T follicular helper cell (primary cell): ENCODE data around the gene LCLAT1.

Experiments
- DNase-seq: peaks from one replicate; pipeline ENCODE4 v3.0.0-alpha.2; 2020; ENCODE audit warnings: low read depth

The LCLAT1 gene

DNA sequence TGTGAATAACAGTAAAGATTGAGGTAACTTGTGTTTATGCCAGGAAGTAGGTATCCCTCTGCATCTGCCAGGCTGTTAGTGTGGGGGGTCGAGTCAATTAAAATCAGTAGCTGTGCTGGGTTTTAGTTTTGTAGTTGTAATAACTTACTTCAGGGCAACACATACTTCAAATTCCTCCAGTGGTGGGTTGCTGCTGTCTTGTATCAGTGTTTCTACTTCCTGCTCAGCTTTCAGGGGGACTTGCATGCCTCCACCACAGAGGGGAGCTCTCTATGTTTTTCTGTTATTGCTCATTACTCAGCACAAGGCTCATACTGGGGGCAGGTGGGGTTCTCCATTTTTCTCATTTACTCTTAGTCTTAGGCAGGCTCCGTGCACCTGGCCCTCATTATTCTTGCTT lies 223.4 kb downstream of the LCLAT1 start:
- no peak for DNase-seq

DNA sequence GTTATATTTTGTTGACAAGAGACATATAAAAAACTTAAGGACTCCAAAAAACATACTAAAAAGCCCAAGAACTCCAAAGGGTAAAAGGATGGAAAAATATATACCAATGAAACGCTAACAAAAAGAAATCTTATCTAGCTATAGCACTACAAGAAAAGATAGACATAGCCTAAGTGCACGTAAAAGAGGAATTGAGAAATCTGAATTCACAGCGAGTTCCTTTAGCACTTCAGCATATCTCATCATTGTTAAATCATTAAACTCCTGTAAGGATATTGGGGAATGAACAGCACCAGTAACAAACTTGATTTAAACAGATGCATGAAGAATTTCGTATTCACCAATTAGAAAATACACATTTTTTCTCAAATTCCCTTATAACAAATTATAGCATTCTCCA lies 226.1 kb downstream of the LCLAT1 start:
- DNase-seq = no peak

DNA sequence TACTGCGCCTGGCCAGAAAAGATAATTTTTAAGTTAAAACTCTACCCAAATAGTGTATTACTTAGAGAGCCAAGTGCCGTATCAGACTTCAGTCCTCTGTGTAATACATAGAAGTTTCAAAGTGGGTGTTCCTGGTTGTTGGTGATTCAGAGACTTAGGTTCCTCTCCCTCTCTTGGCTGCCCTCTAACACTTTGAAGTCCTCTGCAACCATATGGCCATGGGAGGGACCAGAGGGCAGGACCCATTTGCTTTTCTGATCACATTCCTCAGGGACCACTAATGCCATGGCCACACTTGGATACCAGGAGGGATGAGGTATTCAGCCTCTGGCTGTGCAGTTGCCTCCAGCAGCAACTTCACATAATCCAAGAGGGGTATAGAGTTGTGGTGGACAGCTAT lies 228.7 kb downstream of the LCLAT1 start:
- DNase-seq = no peak

DNA sequence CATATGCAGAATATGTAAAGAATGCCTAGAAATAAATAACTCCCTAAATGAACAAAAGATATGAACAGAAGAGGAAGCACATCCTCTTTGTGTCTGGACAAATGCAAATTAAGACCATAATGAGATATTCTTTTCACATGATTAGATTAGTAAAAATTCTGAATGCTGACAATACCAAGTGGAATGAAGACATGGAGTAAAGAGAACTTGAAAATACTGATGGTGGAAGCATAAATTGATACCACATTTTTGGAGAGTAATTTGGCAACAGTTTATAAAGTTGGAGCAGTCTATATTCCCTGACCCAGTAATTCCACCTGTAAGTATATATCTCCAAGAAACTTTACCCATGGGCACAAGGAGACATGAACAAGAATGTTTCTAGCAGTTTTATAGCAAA lies 230.2 kb downstream of the LCLAT1 start:
- no peak for DNase-seq

DNA sequence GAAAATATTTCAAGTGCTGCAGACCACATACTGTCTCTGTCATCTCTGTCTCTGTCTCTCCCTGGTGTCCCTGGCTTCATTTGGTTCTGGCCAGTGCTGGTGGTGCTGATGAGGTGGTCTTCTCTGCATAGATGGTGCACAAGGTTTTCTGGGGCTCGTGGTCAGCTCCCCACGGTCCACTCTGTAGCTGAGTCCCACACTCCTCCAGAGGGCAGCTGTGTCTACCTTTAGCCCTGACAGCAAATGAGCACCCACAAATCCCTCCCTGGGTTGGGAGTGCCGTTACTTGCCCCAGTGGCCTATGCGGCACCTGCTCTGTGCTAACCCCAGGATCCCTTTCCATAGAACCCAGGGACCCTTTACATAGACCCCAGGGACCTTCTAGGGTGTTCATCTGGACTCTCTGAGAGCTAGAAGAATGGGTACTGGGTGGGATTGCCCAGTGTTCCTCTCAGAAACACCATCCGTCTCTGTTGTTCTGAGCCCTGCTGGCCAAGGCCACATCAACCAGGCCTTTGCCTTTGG lies 230.9 kb downstream of the LCLAT1 start:
- no peak for DNase-seq

DNA sequence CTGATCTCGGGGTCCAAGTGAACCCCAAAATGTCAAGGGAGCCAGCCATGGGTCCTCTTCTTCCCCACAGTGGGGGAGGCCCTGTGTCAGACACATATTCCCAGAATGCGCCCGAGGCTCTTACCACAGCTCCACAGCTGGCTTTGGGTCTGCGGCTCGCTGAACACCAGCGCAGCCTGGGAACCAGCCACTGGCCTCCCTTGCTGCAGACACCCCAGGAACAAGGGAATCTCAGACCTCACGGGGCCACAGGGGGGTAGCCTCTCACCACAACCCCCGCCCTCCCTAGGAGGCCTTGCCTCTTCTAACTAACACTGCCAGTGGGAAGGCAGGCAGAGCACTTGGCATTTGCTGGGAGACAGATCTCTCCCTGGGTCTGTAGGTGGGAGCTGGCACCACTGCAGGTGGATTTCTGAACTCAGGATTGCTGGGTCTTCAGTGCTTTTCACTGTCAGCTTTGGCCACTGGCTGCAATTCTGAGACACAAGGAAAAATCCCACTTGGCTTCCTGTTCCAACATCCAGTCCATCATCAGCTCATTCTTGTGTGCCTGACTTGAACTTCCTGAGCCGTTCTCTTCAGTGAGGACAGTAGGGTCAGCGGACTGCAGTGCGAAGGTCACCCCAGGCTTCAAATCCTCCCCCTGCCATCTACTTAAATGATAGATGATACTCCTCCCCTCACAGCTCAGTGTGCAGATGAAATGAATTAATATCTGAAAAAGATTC lies 231.5 kb downstream of the LCLAT1 start:
- no peak for DNase-seq

DNA sequence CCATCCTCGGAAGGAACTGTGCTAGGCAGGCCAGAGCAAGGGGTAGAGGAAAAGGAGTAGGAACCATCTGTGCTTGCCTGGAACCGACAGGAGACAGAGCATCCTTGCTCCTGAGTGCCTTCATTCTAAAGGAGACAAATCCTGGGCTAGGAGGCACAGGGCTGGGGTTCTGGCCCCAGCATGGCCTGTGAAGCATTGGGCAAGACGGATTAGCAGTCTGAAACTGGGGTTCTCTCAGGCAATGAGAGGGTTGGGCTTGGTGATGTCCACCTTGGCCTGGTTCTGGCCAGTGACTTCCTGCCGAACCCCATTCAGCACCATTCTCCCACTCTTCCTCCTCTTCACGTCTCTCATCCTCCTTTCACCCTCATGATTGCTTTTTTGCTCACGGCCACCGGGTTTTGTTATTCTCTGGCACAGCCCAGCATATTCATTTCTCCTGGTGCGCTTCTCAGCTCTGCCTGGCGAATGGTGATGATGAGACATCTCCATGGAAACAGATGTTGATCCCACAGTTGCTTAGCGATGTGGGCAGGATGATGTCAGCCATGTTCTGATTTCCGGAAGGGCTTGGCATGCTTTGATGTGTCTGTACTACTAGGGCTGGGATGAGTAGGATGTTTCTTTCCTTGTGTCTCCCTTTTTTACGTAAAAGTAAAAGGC lies 232.5 kb downstream of the LCLAT1 start:
- no peak for DNase-seq

DNA sequence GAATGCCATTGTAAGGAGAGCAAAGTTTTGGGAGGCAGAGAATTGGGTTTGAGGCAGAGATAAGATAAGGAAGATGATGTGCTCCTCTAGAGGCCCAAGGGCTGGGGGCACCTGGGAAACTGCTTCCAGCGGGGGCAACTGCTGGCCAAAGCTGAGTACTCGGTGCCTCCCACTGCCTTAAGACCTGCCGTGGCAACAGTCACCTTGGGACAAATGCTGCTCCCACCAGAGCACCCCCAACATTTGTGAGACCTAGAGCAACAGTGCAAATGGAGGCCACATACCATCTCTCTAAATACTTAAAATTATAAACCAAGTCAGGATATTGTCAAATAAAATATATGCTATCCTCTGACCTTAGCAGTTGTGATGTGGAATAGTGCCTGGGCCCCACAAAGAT lies 233.1 kb downstream of the LCLAT1 start:
- DNase-seq = no peak

DNA sequence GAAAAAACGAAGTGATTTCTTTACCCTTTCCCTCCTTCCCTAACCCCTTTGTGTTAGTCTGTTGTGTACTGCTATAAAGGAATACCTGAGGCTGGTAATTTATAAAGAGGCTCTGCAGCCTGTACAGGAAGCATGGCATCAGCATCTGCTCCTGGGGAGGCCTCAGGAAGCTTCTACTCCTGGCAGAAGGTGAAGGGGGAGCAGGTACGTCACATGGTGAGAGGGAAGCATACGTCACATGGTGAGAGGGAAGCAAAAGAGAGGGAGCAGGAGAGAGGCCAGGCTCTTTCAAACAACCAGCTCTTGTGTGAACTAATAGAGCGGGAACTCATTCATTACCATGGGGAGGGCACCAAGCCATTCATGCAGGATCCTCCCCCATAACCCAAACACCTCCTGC lies 234.0 kb downstream of the LCLAT1 start:
- DNase-seq = no peak

DNA sequence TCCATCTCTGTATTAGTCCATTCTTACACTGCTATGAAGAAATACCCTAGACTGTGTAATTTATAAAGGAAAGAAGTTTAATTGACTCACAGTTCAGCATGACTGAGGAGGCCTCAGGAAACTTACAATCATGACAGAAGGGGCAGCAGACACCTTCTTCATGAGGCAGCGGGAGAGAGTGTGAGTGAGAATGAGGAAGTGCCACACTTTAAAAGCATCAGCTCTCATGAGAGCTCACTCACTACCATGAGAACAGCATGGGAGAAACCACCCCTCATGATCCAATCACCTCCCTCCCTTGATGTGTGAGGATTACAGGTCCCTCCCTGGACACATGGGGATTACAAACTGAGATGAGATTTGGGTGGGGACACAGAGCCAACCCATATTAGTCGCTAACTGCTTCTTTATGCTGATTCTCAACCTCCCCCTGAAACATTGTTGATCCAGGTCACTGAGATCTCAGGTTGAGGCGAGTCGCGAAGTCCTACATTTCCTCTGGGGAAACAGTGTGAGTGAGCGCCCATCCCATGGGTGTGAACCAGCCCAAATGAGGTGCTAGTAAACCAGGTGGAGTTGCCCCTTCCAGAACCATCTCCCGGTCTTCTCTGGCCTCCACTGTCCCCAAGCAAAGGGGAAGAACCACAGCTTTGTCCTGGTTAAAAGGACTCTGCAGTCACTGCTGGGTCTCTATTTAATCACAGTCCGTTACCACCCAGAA lies 236.3 kb downstream of the LCLAT1 start:
- DNase-seq = no peak

DNA sequence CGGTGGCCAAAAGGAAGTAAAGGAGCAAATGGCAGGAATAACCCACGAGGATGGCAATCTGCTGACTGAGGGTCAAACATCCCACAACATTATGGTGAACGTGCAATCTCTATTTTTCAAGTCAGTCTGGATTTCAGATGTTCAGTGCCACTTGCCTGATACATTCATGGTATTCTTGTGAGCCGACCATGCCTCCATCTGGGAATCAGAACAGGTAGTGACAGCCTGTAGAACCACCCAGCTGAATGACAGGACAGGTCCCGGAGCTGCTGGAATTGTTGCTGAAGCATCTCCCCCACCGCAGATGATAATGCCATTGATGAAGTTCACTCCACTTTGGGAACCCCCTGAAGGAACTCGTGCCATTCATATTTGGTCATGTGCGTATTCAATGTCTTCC lies 237.0 kb downstream of the LCLAT1 start:
- DNase-seq = no peak

DNA sequence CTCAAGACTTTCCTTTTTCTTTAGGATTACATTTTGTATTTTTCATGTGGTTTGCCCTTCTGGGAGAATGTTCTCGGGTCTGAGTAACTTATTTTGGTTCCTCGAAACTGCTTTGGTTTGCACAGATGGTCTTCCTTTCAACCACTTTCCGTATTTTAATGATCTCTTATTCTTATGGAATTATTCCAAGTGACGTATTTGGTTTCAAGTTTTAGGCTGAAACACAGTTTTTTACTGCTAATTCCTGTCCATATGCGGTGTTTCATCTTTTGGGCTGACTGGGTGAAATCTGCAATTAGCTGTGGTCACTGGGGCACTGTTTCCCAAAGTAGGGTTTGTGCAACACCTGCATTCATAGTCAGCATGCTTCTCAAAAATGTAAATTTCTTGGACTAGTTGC lies 237.5 kb downstream of the LCLAT1 start:
- no peak for DNase-seq

DNA sequence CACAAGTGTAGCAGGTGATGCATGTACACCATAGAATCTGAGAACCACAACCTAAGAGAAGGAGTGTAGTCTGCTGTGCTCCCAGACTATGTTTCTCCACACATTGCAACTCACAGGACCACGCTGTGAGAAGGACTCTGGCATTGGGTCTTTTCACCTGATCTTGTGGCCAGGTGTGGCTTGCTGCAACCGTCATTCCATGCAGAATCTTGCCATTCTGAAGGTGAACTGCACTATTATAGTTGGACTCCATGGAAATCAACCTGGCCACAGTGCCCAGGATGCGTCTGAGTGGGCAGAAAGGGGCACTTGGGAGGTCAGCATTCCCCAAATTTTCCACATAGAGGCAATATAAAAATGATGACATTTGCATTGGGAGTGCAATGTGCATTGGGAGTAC lies 237.9 kb downstream of the LCLAT1 start:
- DNase-seq = no peak

DNA sequence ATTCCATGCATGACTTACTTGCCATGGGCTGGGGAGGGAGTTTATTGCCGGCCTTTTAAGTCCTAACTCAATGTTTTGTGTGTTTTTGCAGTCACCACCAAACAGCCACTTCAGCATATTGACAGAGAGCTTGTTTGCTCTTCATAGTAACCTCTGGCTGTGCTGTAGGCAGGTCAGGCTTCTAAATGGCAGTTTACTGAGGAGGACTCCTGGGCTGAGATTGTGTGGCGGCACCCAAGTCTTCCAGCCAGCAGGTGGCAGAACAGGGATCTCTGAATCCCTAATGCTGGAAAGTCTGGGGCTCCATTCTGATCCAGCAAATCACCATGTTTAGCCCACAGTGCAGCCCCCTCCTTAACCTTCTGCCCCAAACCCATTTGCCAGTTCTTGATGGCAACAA lies 239.0 kb downstream of the LCLAT1 start:
- no peak for DNase-seq

DNA sequence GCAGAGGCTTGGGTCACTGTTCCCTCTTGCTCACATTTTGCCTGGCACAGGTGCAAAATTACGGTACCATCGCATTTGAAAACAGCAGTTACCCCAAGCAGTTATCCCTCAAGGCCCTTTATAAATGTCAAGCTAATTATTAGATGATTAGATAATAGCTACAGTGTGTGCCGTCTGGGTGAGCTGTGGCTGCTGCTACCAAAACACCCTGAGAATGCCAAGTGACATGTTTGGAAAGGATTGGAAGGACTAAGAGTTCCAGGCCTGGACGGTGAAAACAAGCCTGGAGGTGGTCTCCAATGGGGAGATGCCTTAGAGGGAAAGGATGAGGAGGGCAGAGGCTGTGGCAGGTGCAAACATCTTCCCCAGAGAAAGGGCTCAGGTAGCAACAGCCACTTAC lies 239.6 kb downstream of the LCLAT1 start:
- DNase-seq = no peak

DNA sequence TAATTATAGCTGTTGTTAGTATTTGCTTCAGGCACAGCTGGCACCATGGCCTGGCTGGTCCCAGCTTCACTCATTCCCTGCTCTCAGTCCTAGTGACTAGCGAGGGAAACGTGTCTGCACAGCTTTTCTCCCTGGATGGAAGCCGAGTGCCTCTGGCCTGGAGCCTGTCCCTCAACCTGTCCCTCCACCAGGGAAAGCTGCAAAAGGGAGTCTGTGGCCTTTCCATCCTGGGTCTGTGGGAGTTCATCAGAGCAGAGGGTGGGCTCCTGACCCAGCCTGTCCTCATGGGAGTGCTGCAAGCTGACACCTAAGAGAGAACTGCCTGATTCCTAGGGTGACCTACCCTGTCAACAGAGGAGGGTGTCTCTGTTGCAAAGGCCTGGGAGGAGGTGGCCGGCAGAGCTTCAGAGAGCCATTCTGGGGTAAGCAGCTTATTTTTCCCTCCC lies 241.9 kb downstream of the LCLAT1 start:
- DNase-seq = no peak

DNA sequence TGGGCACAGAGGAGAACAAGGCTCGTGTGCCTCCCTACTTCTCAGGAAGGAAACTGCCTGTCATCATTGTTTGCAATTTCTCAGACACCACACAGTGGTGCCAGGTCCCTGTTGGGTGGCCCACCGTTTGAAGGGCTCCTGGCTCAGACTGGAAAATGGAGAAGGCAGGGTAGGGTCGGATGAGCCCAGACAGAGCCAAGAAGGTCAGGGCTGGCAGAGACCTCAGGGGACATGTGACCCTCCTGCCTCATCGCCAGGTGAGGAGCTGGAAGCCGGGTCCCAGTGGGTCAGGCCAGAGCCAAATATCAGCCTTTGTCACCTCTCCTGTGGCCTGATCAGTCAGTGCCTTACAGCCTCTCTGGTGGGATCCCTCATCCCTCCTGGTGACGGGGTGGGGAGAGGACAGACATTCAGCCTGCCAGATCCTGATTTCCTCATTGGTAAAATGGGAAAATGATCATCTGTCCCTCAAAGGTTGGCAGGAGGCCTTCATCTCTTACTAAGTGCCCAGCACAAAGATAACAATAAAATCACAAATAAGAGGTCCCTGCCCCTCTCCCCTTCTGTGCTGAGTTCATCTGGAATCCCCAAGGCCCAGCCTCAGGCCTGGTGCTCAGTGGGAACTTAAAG lies 242.6 kb downstream of the LCLAT1 start:
- DNase-seq = no peak

DNA sequence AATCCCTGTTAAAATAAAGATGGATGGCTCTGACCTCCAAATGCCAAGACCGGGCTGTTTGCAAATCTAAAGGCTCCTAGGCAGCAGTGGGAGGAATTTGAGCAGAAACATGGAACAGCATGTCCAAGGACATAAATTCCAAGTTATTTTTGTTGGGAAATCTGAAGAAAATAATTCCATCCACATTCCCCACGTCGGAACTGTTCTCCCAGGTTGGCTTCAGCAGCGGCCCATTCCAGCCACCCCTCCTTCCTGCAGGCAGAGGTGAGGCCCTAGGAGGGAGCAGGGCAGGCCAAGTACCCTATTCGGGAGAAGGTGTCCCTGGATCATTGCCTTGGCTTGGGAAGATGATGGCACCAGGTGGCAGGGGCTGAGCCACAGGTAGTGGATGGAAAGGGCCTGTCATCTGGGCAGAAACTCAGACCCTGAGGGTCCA lies 243.1 kb downstream of the LCLAT1 start:
- no peak for DNase-seq

DNA sequence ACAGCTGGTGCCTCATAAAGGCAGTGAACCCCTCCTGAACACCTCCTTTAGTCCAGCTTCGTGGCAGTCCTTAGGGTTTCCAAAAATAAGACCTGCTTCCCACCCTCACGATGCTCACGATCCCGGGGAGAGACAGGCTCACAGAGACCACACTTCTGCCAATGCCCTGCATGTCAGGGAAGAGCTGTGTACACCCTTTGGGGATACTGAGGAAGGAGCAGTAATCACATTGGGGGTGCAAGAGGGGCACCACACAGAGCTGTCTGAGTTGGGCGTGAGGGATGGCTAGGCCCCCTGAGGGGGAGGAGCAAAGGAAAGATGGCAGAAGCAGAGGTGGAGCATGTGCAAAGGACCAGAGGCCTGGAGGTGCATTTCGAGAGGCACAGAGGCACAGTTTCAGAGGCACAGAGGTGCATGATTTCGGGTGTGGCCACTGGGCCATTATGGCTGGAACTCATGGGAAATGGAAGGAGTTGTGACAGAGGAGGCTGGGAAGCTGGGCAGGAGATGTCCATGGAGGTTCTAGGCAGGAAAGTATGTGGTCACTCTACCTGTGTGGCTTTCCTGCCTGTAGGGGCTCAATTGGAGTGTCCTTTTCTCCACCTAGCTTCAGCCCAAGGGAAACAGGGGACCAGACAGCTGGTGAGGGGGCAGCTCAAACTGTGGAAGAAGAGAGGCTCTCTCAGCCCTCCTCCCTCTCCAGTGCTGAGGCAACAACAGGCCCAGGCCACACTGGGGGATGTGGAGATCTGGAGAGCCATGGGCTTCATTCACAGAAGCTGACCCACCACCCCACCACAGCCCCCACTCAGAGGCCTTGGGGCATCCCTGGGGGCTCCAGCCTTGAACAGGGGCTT lies 244.3 kb downstream of the LCLAT1 start:
- DNase-seq = no peak

DNA sequence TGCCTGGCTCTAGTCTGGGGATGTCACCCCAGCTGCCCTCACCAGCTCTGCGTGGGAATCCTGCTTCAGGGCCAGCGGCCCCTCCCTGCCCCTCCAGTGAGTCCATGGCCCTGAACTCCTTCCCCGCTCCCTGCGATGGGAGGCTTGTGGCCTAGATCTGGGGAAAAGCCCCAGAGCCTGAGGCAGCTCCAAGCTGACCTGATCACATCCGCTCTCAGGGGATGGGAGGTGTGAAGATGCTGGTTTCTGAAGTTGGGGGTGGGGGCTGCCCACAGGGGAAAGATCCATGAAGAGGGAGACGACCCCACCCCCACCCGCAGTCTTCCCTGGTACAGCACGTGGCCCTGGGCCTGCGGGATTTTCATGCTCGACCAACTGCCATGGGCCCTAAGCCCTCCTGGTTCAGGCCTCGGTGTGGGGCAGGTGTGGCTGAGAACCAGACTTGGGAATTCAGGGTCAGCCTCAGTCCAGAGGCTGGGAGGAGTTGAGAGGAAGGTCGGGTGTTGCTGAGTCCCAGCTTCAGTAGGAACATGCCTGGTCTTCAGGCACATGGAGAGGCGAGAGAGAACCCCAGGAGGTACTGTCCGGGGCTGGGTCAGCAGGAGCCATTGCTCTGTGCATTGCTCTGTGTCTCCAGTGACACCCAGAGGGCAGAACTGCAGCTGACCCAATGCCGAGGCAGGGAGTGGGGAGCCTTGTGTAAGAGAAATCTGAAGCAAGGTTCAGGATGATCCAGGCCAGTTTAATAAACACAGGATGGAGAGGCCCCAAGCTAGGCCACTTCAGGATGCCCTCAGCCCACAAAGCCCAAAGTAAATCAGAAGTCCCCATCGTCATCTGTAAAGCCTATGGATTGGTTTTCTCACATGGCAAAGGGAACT lies 245.1 kb downstream of the LCLAT1 start:
- no peak for DNase-seq
